Islet of Langerhans (tissue), 1 donor: Measurements from ENCODE around the gene PCDHA12.
"Not testable (repeated sequence)": the region's sequence is repeated elsewhere in the genome, so short reads cannot be mapped to it uniquely, and the experiment has no call there.

Source experiments
- FAIRE-seq: peaks from one replicate; lab custom pipeline; 2011; peaks lifted over from hg19 to GRCh38; lab: Jason Lieb, UNC

PCDHA12 gene

GRCh38 chr5:140875085-140876065, at the start of gene PCDHA12:
Gene PCDHA12, plus strand, starts transcription at chr5:140875308. Its CDS starts 165 bp downstream, at chr5:140875473.
- no peak for FAIRE-seq

GRCh38 chr5:140827704-140828361, 47.3 kb upstream of the PCDHA12 start, which contains the start of gene PCDHA6:
Gene PCDHA6, plus strand, starts transcription at chr5:140827960. Its CDS starts 132 bp downstream, at chr5:140828092.
- FAIRE-seq = no peak

- no peak for FAIRE-seq
Observed at GRCh38 chr5:140828362-140828737, 46.8 kb upstream of the PCDHA12 start.

- not testable (repeated sequence) for FAIRE-seq
Observed at GRCh38 chr5:140829511-140830501, 45.3 kb upstream of the PCDHA12 start.

GRCh38 chr5:140833993-140834392, 41.1 kb upstream of the PCDHA12 start, which contains the start of gene PCDHA7:
Gene PCDHA7, plus strand, starts transcription at chr5:140834269. Its CDS starts 115 bp downstream, at chr5:140834384.
- no peak for FAIRE-seq

- not testable (repeated sequence) for FAIRE-seq
Observed at GRCh38 chr5:140834439-140835008, 40.6 kb upstream of the PCDHA12 start.

- no peak for FAIRE-seq
Observed at GRCh38 chr5:140835622-140836510, 39.2 kb upstream of the PCDHA12 start.

GRCh38 chr5:140840978-140841962, 33.8 kb upstream of the PCDHA12 start, which contains the start of gene PCDHA8:
Gene PCDHA8, plus strand, starts transcription at chr5:140841187. Its CDS starts 135 bp downstream, at chr5:140841322.
- FAIRE-seq = no peak

GRCh38 chr5:140842798-140843733, 32.0 kb upstream of the PCDHA12 start:
- no peak for FAIRE-seq

- FAIRE-seq = not testable (repeated sequence)
Observed at GRCh38 chr5:140848139-140849102, 26.7 kb upstream of the PCDHA12 start, which contains the start of gene PCDHA9. Gene PCDHA9, plus strand, starts transcription at chr5:140848382. Its CDS starts 114 bp downstream, at chr5:140848496.

- FAIRE-seq = not testable (repeated sequence)
Observed at GRCh38 chr5:140849831-140850634, 25.1 kb upstream of the PCDHA12 start.

GRCh38 chr5:140855772-140856674, 19.1 kb upstream of the PCDHA12 start, which contains the start of gene PCDHA10:
Gene PCDHA10, plus strand, starts transcription at chr5:140855897. Its CDS starts 152 bp downstream, at chr5:140856049.
- no peak for FAIRE-seq

- no peak for FAIRE-seq
Observed at GRCh38 chr5:140857177-140857986, 17.7 kb upstream of the PCDHA12 start.

- FAIRE-seq = no peak
Observed at GRCh38 chr5:140857987-140858240, 17.2 kb upstream of the PCDHA12 start.
